SIG-M5 (cell line): Measurements from ENCODE around the gene PPFIA4.
"Not testable (repeated sequence)": the region's sequence is repeated elsewhere in the genome, so short reads cannot be mapped to it uniquely, and the experiment has no call there.

Experiments
- DNase-seq: peaks from one replicate; lab custom pipeline; 2025; lab: John Stamatoyannopoulos, UW

Gene PPFIA4

DNA sequence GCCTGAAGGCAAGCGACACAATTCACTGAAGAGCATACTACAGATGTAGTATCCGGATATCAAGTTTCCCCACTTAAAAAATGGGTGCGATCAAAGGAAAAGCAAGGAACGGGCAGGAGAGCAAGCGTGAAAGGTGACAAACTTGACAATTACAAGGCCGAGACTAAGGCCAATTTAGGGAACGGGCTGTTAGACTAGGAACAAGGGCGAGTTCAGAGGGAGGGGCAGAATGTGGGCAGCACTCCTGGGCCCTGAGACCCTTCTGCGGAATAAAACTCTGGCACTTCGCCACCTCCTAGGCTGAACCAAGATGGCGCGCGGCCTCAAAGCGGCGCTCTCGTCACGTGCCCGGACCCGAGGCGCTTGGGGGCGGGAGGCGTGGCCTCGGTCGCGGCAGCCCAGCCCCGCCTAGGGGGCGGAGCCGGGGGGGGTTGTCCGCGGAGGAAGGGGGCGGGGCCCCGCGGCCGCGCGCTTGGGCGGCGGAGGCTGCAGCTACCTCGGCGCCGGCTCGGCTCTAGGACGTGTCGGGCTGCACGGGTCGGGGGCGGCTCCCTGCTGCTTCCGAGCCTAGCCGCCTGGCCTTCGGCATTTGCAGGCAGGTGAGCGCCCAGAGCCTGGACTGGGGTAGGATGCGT is at the start of gene PPFIA4:
Gene PPFIA4, plus strand, starts transcription at position 461 of the 635 bp plus-strand sequence. CDS start 12,518 bp downstream, outside the sequence.
- DNase-seq, result no peak

DNA sequence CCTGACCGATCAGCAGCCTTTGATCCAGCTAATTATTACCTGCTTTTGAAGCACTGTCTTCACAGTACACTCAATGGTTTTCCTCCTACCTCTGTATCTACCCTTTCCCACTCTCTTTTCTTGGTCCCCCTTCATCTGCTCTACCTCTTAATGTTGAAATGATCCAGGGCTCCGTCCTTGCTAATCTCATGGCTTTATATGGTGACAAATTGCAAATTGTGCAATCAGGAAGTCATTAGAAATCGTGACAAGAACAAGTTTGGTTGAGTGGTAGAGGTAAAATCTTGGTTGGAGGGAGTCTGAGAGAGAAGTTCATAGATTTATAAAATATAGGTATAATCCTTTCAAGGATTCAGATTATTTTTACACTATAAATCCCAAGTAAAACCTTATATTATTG is 49.7 kb upstream of the PPFIA4 start:
- no peak for DNase-seq

DNA sequence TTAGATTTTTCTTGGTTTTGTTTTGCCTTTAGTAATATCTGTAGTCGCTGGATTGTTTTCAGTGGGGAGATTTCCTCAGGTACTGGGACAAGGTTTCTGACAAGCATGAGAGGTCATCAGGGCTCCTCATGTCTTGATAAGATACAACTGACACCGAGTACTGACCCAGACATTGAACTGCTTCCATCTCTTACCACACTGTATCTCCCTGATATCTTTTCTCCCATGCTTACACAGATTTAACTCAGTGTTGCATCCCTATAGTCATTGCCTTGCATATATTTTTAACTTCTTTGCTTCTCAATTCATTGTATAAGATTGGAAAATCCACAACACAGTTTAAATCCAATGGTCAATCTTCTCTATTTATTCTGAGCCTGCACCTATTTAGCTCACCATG is 46.8 kb upstream of the PPFIA4 start:
- DNase-seq, result no peak

DNA sequence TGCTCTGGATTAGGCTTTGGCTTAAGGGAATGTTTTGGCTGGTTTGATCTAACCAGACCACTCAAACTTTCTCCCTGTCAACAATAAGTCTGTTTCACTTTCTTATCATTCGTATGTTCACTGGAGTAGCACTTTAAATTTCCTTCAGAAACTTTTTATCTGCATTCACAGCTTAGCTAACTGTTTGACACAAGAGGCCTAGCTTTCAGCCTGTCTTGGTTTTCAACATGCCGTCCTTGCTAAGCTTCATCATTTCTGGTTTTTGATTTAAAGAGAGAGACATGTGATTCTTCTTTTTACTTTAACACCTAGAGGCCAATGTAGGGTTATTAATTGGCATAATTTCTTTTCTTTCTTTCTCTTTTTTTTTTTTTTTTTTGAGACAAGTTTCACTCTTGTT is 44.4 kb upstream of the PPFIA4 start:
- DNase-seq, result no peak

DNA sequence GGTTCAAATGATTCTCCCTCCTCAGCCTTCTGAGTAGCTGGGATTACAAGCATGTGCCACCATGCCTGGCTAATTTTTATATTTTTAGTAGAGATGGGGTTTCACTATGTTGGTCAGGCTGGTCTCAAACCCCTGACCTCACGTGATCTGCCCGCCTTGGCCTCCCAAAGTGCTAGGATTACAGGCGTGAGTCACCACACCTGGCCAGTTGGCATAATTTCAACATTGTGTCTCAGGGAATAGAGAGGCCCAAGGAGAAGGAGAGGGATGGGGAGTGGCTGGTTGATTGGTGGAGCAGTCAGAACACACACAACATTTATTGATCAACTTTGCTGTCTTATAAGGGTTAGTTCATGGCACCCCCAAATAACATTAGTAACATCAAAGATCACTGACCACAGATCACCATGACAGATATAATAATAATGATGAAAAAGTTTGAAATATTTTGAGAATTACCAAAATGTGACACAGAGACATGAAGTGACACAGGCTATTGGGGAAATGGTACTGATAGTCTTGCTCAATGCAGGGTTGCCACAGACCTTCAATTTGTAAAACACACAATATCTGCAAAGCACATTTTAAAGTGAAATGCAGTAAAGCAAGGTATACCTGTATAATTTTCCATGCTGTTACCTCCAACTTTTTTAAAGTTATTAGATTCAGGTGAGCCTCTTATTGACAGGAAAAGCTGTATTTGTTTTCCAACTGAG is 43.4 kb upstream of the PPFIA4 start:
- DNase-seq, result no peak

DNA sequence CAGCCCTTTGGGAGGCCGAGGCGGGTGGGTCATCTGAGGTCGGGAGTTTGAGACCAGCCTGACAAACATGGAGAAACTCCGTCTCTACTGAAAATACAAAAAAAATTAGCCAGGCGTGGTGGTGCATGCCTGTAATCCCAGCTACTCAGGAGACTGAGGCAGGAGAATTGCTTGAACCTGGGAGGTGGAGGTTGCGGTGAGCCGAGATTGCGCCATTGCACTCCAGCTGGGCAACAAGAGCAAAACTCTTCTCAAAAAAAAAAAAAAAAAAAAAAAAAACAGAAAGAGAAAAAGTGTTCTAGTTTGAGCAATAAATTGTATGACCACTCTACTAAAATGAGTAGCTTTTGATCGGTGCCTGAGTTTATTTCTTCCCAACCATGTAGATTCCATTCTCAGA is 40.2 kb upstream of the PPFIA4 start:
- not testable (repeated sequence) for DNase-seq

DNA sequence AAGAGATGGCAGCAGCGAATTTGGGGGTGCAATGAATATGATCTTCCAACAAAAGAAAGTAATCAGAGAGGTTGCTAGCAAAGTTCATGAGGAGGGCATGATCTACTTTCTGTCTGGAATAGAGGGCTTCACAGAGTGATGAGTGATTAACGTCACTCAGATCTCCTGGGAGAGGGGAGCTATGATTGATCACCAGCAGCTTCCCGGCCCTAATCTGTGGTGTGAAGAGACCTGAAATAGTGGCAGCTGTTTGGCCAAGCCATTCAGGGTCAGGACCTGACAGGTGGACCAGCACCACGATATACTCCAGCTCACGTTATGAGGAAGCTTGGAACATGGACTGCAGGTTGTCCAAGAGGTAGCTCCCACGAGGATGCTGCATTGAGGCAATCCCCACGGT is 39.0 kb upstream of the PPFIA4 start:
- no peak for DNase-seq

DNA sequence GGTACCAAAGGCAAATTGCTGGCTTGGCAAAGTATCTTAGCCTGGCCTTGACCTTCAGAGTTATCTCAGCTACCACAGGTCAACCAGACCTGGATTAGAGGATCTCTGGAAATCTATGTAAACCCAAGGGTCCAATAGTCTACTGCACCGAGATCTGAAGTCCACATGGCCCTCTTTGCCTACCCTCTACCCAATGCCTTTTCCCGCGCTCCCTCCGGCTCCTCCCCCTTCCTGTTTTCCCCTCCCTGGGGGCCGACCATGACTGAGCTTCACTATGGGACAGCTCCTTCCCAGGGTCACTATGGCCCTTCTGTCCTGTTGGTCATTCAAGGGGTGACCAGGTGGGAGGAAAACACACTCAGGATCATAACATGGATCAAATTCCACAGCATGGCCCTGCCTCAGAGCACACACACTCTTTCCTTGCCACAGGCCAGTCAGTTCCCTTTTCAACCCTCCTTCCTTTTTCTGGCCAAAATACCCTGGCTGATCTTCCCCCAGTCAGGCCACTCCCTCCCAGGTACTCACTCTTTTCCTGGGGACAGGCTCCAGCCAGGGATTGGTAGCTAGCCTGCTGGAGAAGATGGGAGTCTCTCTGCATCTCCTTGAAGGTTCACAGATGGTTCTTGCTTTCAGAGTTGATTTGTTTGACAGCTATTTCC is 38.2 kb upstream of the PPFIA4 start:
- DNase-seq, result no peak

DNA sequence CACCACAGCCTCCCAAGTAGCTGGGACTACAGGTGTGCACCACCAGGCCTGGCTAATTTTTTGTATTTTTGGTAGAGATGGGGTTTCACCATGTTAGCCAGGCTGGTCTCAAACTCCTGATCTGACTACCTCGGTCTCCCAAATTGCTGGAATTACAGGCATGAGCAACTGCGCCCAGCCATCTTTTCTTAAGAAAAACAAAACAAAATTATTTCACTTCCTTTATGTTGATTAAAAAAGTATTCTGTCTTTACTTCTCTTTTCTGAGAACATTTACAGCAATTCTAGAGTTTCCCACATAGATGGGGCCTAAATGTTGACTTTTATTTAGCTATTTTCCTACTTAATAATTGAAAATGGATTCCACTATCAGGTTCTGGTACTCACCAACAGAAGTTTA is 36.4 kb upstream of the PPFIA4 start:
- no peak for DNase-seq

DNA sequence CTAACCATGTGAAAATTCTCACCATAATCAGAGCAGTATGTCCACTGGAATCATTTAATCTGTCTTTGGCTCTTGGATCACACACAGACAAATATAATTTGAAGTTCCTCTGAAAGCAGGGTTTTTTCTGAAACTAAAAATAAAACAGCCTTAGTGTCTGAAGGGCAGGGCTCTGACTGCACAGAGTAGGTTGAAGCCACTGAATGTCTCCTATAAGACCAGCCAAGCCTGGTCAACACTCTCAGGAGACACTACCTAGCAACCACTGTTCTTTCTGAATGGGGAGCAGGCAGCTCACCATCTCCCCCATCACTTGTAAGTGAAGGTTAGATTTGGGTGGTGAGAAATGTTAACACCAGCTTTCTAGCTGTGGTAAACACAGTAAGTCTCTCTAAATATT is 35.2 kb upstream of the PPFIA4 start:
- no peak for DNase-seq

DNA sequence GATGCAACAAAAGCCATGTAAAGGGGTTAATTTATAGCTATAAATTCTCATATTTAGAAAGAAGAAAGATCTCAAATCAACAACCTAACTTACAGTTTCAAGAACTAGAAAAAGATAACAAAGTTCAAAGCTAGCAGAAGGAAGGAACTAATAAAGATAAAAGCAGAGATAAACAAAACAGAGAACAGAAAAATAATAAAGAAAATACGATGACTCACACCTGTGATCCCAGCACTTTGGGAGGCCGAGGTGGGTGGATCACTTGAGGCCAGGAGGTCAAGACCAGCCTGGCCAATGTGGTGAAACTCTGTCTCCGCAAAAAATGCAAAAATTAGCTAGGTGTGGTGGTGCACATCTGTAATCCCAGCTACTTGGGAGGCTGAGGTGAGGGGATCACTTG is 31.5 kb upstream of the PPFIA4 start:
- DNase-seq, result no peak

DNA sequence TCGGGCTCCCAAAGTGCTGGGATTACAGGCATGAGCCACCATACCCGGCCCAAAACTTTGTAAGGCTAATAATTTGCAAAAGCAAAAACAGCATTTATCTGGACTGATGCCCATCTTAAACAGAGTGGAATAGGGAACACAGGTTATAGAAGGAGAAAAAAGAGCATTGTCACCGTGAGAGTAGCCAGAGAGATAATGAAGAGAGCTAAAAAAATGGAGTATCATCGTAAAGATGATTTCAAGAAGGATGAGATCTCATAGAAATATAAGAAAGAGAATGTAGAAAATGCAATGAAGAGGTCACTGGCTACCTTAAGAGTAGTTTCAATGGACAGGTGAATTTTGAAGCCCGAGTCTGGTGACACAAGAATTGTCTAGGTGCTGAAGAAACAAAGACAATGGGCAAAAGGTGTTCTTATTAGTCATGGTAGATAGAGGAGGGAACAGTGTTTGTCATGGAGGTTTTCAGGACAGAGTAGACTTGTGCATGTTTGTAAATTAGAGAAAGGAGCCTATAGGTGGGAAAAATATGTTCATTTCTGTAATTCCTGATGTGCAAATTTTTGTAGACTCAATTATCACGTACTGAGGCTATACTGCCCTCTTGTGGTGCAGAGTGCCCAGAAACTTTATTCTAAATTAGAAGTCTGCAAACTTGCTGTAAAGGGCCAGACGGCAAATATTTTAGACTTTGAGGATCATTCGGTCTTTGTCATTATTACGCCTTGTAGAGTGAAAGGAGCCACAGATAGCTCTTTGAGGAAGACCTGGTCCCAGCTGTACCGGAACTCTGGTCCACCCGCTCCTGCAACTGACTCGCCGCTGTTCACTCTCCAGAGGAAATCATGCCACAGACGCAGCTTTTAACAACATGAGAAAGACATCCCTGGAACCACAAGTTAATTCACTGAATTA is 27.2 kb upstream of the PPFIA4 start:
- no peak for DNase-seq

DNA sequence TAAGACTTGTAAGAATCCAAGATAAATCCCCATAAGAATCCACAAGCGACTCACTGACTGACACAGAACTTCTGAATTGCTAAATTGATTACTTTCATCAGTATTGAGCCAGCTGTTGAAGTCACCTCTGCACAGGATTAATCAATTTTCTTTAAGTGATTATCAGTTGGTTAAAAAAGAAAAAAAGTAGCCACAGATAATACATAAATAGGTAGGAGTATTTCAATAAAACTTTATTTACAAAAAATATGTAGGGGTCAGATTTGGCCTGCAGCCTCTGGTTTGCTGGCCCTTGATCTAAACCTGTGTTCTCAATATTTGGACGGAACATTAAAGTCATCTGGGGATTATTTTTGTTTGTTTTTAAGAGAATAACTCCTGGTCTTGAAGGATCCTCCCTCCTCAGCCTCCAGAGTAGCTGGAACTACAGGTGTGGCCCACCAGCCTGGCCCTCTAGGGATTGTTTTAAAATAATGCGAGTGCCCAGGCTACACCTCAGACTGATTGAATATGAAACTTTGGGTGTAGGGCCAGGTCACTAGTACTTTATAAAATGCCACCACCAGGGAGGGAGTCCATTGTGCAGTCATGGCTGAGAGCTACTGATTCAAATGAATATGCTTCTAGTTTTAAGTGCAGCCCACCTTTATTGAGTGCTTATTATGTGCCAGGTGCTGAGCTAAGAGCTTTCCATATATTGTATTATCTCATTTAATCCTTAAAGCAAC is 25.9 kb upstream of the PPFIA4 start:
- DNase-seq, result no peak

DNA sequence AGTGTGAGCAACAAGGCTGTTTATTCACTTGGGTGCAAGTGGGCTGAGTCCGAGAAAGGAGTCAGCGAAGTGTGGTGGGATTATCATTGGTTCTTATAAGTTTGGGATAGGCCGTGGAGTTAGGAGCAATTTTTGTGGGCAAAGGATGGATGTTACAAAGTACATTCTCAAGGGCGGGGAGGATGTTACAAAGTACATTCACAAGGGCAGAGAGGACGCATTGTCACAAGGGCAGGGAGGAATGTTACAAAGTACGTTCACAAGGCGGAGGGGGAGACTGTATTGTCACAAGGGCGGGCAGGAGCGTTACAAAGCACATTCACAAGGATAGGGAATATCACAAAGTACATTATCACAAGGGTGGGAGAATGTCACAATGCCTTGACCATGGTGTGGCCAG is 24.3 kb upstream of the PPFIA4 start:
- no peak for DNase-seq

DNA sequence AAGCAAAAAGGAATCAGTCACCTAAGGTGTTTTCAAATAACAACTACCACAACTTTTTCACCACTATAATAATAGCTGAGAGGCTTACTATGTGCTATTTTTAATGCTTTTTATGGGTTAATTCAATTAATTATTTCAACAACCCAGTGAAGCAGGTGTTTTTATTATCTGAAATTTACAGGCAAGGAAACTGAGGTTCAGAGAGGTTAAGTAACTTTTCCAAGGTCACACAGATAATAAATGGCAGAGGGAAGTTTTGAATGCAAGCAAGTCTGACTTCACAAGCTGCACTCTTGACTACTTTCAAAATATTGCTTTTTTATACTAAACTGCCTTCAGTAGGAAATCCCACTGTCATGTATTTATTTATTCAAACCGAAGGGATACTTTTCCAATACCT is 23.3 kb upstream of the PPFIA4 start:
- no peak for DNase-seq

DNA sequence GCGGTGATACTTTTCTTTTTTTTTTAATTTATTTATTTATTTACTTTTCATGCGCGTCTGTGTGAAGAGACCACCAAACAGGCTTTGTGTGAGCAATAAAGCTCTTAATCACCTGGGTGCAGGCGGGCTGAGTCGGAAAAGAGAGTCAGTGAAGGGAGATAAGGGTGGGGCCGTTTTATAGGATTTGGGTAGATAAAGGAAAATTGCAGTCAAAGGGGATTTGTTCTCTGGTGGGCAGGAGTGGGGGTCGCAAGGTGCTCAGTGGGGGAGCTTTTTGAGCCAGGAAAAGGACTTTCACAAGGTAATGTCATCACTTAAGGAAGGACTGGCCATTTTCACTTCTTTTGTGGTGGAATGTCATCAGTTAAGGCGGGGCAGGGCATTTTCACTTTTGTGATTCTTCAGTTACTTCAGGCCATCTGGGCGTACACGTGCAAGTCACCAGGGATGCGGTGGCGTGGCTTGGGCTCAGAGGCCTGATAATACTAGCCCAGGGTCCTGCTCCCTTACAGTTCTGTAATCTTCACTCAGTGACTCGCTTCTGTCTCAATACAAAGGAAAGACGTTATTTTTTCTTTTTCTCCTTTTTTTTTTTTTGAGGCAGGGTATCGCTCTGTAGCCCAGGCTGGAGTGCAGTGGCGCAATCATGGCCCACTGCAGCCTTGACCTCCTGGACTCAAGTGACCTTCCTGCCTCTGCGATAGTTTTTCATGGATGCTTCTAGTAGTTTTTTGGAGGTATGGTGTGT is 20.7 kb upstream of the PPFIA4 start:
- DNase-seq, result not testable (repeated sequence)

DNA sequence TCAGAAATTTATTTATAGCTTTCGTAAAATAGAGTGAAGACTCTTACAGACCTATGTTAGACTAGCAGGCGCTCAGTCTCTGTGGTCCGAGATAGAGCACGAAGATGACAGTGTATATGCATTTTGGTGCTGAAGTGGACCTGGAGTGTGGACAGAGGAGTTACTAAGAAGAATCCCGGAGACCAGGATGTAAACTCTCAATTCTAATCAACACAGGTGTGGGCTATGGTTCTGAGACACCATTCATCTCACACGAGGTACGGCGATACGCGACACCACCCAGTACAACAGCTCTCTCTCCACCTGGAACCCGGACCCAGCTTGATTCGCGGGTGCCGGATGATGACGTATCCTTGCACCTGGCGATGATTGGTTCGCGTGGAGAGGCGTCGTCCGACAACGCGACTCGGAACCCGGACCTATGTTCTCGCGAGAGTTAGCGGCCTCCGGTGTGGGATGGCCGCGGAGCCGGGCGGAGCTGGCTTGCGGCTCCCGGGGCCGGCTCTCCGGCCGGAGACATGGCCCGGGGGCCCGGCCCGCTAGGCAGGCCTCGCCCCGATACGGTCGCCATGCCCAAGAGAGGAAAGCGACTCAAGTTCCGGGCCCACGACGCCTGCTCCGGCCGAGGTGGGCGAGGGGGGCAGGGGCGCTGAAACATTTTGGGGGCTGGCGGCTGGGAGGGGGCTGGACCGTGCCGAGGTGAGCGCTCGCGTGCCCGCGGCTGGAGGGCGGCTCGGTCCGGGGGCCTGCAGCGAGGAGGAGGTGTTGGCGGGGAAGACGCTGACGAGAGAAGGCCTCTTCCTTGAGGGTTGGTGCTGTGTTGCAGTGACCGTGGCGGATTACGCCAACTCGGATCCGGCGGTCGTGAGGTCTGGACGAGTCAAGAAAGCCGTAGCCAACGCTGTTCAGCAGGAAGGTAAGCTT is 19.1 kb upstream of the PPFIA4 start, which contains the start of gene TMEM183A:
Gene TMEM183A, plus strand, starts transcription at position 427 of the 924 bp plus-strand sequence. Its CDS starts 92 bp downstream, at position 519.
- peak; percentile 82 for DNase-seq

DNA sequence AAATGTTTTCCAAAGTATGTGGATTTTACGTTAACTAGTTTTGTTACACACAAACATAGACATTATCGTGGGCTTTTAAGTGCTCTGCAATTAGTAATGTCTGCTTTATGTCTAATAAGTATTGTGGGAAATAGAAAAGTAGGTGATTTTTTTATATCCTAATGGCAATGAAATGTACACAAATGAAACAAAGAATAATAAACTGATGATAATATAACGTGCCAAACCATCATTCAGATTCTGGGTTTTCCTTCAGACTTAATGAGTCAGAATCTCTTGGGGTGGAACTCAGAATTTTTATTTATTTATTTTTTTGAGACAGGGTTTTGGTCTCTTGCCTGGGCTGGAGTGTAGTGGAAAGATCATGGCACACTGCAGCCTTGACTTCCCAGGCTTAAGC is 17.1 kb upstream of the PPFIA4 start:
- DNase-seq, result no peak

DNA sequence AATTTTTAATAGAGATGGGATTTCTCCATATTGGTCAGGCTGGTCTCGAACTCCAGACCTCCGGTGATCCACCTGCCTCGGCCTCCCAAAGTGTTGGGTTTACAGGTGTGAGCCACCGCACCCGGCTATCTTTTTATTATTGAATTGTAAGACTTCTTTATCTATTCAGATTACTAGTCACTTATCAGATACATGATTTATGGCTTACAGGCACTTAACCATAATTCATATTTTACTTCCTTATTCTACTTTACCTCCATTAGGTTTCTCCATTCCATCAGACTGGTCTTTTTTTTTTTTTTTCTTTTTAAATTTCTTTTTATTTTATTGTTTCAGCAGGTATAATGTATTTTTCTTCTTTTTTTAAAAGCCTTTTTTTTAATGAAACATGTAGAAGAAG is 14.7 kb upstream of the PPFIA4 start:
- no peak for DNase-seq

DNA sequence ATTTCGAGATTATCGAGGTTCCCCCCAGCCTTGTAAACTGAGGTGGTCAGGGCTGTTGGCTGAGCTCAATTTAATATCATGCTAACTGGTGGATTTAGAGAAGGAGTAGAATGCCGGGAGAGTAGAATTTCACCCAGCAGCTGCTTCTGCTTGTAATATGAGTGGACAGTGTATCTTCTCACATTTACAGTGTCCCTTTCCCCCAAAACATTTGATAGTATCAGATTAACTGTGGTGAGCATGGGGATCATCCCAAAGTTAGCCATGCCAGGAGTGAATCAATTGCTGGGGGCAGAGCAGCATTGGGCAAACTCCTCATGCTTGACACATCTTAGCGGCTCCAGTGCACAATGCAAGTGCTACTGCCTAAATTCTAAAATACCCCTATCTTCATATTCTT is 9.2 kb upstream of the PPFIA4 start:
- DNase-seq, result no peak
